Ectodermal cell (in vitro differentiated cells): ENCODE measurements around the gene CHN2.

Experiments used
- H3K27ac ChIP-seq: 2 replicates; pipeline ENCODE4 v1.7.0; 2013; ENCODE audit warnings: mild to moderate bottlenecking, low read depth, low read length; ENCODE audit not compliant: insufficient read depth, poor library complexity, severe bottlenecking
- H3K27me3 ChIP-seq: 2 replicates; pipeline ENCODE4 v1.7.0; 2013; ENCODE audit warnings: mild to moderate bottlenecking, low read length; ENCODE audit not compliant: insufficient read depth, control insufficient read depth, poor library complexity, severe bottlenecking
- H3K36me3 ChIP-seq: one replicate; pipeline ENCODE4 v1.7.0; 2013; ENCODE audit warnings: low read length; ENCODE audit not compliant: control insufficient read depth, insufficient read depth
- H3K4me1 ChIP-seq: one replicate; pipeline ENCODE4 v1.7.0; 2013; ENCODE audit warnings: low read length; ENCODE audit not compliant: control insufficient read depth, insufficient read depth
- H3K4me3 ChIP-seq: 2 replicates; pipeline ENCODE4 v1.7.0; 2013; ENCODE audit warnings: low read depth, low read length, control low read depth; ENCODE audit not compliant: insufficient read depth
- H3K9me3 ChIP-seq: 2 replicates; pipeline ENCODE4 v1.7.0; 2013; ENCODE audit warnings: mild to moderate bottlenecking, low read length, moderate library complexity; ENCODE audit not compliant: control insufficient read depth
- WGBS, 2 experiments: methylation state at CpG; one replicate each; pipeline ENCODE4 v1.1.7; 2013; ENCODE audit warnings: missing lambda C conversion rate in 2 of 2; 5-methylcytosine and 5-hydroxymethylcytosine counted together

CHN2 gene

DNA sequence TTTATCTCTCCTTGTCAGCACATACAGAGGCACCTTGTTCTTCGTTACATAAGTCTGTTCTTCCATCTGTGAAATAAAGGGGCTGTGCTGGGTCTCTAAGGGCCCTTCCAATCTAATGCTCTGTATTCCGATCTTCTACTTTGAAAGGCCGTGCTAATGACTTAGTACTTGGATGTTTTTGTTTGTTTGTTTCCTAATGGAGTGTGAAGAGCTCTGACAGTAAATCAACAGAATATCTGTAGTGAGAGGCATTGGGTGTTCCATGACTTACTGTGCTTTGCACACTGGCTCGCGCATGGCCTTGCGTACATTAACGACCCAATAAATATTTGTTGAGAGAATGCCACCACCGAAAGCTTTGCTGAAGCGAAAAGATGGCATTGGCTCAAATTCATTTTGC, 162.1 kb downstream of the CHN2 start:
- no peak overlapping the region for H3K27ac ChIP-seq
- H3K27me3 ChIP-seq: no peaks in the 10 kb centered on the region
- no peaks in the 10 kb centered on the region for H3K36me3 ChIP-seq
- 94 to 97% methylated on average over 9 of the region's 9 CpGs for WGBS, 2 experiments
- no peaks in the 10 kb centered on the region for H3K9me3 ChIP-seq
- H3K4me3 ChIP-seq: no peak overlapping the region
- no peaks in the 10 kb centered on the region for H3K4me1 ChIP-seq

DNA sequence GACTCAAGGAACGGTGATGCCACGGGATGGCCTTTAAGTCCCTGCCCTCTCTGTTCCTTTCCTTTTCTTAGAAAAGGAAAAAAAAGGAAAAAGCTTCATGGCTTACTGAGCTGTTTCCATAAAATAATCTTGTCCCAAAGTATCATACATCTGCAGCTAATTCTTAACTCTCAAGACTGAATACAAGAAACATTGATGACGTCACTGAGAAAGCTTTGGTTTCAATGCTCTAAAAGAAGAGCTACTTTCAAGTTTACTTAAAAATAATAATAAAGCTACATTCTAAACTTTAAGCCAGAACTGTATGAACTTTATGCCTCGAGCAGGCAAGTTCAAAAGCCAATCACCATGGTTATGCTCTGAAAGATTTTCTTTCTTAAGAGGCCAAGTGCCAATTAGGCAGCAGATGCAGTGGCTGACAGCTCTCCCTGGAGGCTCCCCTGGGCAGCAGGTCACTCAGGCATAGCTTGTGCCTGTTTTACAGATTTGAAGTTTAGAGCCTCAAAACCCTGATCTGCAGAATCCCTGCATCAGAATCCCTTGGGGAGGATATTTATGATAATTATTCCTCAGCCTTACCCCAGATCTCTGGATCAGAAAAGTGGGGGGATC, 165.0 kb downstream of the CHN2 start:
- Histone ChIP-seq H3K9me3 (no peaks in the 10 kb centered on the region), H3K4me1 (no peaks in the 10 kb centered on the region), H3K27me3 (no peaks in the 10 kb centered on the region), H3K4me3 (no peak overlapping the region), H3K27ac (no peak overlapping the region), H3K36me3 (no peaks in the 10 kb centered on the region)
- WGBS, 2 experiments: 90 to 92% methylated on average over 4 of the region's 4 CpGs

DNA sequence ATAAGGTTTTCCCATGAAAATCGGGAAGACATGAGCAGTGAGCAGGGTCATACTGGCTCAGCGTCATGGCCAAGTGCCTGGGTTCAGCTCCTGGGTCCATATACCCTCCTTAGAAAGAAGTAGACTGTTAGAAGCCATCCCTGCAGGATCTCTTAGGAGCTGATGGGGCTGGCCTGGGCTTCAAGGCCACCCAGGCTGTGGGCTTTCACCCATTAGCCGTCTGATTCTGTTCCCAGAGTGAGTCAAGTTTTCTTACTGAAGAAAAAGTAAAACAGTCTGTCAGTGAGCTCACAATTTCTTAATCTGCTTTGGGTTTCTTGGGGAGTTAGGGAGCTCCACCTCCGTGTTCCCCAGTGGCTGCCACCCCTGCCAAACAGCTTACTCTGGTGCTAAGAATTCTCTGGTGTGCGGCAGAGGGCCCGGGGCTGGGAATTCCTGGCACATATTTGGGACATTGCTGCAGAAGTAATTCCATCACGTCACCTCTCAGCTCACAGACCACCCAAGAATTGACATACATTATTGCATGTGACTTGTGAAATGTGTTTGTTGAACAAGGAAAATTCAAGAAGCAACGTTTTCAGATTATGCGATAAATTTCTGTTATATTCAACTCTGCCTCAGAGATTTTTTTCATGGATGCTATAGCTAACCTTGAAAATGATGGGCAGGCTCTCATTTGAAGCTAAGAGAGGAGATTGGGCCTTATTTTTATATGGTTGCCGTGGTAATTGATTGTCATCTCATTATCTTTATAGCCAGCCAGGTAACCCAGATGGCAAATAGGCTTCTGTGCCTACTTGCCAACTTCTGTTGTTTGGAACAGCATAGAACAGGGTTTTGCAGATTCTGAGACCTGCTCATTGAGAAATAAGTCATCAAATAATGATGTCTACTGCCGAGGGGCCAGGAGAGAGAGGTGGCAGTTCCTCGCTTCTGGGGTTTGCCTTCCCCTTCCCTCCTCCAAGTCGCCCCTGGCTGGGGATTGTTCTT, 166.4 kb downstream of the CHN2 start:
- Histone ChIP-seq H3K4me1 (no peaks in the 10 kb centered on the region), H3K27ac (no peak overlapping the region), H3K4me3 (no peak overlapping the region), H3K36me3 (no peaks in the 10 kb centered on the region), H3K27me3 (no peaks in the 10 kb centered on the region), H3K9me3 (no peaks in the 10 kb centered on the region)
- 86 to 92% methylated on average over 12 of the region's 13 CpGs for WGBS, 2 experiments

DNA sequence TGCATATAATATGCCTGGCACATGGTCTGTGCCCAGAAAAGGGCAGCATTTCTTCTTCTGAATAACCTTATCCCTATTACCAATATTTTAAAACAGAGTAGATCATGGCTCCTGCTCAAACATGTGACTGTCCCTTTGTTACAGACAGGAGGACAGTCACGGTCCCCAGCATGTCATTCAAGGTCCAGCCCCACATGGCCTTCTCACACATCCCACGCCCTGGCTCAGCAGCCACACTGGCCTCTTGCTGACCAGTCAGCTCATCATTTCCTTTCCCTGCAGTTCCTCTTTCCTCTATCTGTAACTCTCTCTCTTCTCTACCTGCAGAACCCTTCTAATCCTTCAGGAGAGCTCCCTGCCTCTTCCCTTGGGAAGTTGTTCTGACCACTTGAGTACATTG, 167.8 kb downstream of the CHN2 start:
- Histone ChIP-seq H3K27me3 (no peaks in the 10 kb centered on the region), H3K27ac (no peak overlapping the region), H3K4me1 (no peaks in the 10 kb centered on the region), H3K36me3 (no peaks in the 10 kb centered on the region), H3K4me3 (no peak overlapping the region), H3K9me3 (no peaks in the 10 kb centered on the region)
- 93 to 96% methylated on average over 2 of the region's 2 CpGs for WGBS, 2 experiments

DNA sequence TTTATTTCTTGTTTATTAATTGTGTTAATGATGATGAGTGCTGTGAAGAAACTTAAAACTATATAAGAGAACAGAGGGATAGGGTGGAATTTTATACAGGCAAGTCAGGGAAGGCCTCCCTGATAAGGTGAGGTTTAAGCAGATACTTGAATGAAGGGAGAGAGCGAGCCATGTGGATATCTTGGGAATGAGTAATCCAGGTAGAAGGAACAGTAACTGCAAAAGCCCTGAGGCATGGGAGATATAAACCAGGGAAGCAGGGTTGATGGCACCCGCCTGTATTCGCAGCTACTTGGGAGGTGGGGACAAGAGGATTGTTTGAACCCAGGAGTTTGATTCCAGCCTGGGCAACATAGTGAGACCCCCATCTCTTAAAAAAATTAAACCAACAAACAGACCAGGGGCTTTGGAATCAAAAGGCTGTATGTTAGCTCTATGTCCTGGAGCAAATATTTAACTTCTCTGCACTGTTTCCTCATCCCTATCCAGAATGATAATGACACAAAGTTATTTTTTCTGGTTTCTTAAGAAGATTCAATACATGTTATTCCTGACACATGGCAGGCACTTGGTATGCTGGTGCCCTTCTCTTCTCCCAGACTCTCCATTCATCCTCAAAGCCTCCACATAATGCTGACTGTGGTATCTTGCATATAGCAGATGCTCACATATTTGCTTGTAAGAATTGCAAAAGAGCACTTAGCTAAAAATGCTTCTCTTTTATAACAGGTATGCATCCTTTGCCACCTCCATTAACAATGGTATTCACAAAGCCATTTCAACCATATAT, 169.3 kb downstream of the CHN2 start:
- Histone ChIP-seq H3K4me1 (no peaks in the 10 kb centered on the region), H3K9me3 (no peaks in the 10 kb centered on the region), H3K4me3 (no peak overlapping the region), H3K27ac (no peak overlapping the region), H3K36me3 (no peaks in the 10 kb centered on the region), H3K27me3 (no peaks in the 10 kb centered on the region)
- 93% methylated on average over 3 of the region's 3 CpGs for WGBS, 2 experiments

DNA sequence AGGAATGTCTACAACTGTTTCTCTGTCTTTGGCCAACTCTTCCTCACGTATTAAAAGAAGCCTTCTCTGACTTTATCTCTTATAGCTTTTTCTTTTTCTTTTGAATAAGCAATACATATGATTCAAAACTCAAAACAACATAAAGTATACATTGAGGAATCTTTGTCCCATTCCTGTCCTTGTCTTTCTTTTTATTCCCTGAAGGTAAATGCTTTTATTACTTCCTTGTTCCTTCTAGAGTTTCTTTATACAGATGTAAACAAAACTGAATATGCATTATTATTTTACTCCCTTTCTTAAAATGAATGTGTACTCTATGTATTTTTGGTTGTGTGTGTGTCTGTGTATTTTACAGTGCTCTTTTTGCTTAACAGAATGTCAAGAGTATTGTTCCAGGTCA, 170.1 kb downstream of the CHN2 start:
- Histone ChIP-seq H3K9me3 (no peaks in the 10 kb centered on the region), H3K36me3 (no peaks in the 10 kb centered on the region), H3K4me1 (no peaks in the 10 kb centered on the region), H3K27me3 (no peaks in the 10 kb centered on the region), H3K4me3 (no peak overlapping the region), H3K27ac (no peak overlapping the region)
- WGBS, 2 experiments: 60 to 70% methylated on average over 1 of the region's 1 CpG

DNA sequence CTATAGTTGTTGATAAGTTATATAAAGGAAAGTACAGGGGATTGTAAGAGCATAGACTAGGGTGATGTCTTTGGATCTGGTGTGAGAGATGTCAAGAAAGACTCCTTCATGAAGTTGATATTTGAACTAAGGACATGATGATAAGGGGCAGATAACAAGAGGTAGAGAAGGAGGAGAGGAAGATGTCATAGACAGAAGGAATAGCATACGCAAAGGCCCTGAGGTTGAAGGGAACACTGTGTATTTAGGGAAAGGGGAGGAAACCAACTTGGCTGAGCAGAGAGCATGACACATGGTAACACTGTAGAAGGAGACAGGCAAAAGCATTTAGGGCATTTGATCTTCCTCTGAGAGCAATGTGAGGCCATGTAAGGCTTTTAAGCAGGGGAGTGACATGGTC, 170.8 kb downstream of the CHN2 start:
- 97 to 98% methylated on average over 1 of the region's 1 CpG for WGBS, 2 experiments
- Histone ChIP-seq H3K27me3 (no peaks in the 10 kb centered on the region), H3K4me1 (no peaks in the 10 kb centered on the region), H3K36me3 (no peaks in the 10 kb centered on the region), H3K27ac (no peak overlapping the region), H3K4me3 (no peak overlapping the region), H3K9me3 (no peaks in the 10 kb centered on the region)

DNA sequence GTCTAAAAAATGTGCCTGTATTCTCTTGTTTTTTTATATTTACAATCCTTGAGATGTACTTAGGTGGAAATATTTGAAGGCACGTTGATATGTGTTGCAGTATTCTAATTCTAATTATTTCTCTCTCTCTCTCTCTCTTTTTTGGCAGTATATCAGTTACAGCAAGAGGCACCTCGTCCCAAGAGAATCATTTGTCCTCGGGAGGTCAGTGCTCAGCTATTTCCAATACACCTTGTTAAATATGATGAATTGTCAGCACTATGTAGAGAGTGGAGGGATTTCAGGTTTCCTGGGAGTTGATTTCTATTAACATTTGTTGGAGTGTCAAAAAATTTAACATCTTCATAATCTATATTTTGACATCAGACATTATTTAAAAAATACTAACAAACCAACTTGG, 173.2 kb downstream of the CHN2 start:
- Histone ChIP-seq H3K27me3 (no peaks in the 10 kb centered on the region), H3K4me3 (no peak overlapping the region)
- 60 to 97% methylated on average over 1 to 3 of the region's 3 CpGs for WGBS, 2 experiments

DNA sequence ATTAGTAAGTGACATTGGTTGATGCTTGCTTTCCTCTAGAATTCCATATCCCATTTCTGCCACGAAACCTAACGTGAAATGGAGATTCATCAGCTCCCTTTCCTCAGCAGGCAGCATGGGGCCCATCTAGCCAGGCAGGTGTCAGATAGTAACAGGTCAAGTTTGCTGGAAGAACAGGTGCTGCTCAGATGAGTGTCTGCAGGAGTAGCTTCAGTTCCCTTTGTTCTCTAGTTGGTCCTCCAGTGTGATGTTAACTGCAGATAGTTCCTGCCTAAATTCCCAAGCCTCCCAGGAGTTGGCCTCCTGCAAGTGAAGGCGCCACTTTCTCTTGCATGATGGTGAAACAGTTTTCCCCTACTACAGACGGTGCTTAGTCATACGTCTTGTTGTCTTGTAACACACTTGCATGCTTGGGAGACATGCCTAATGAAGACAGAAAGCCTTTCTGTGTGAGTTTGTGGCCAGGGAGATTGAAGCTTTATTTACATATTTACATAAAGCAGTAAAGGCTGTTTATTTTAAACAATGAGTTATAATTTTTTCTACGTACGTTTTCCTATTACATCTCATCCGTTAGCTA, 175.4 kb downstream of the CHN2 start:
- Histone ChIP-seq H3K9me3 (no peaks in the 10 kb centered on the region), H3K4me3 (no peak overlapping the region), H3K36me3 (no peaks in the 10 kb centered on the region), H3K4me1 (no peaks in the 10 kb centered on the region), H3K27me3 (no peaks in the 10 kb centered on the region), H3K27ac (no peak overlapping the region)
- 95% methylated on average over 8 of the region's 8 CpGs for WGBS, 2 experiments

More for the DNA sequence above, 173.2 kb downstream of the CHN2 start:
- Histone ChIP-seq H3K27ac (no peak overlapping the region), H3K4me1 (no peaks in the 10 kb centered on the region), H3K36me3 (no peaks in the 10 kb centered on the region), H3K9me3 (no peaks in the 10 kb centered on the region)
